ENCODE results near the gene PDE4B.

PDE4B gene

GRCh38 chr1:65983500-65983899 is 190.8 kb downstream of the PDE4B start:
- Histone ChIP-seq H3K9me3 (ENCODE audit: insufficient read depth, low read depth, low read length) (no peaks in the 10 kb centered on the region), H3K4me3 (ENCODE audit: low read length) (no peak overlapping the region), H3K27me3 (ENCODE audit: insufficient read depth, low read length) (no peaks in the 10 kb centered on the region), H3K9ac (ENCODE audit: low read depth, low read length) (no peak overlapping the region), H3K36me3 (ENCODE audit: insufficient read depth, low read depth, low read length) (no peaks in the 10 kb centered on the region), H3K27ac (ENCODE audit: low read length) (no peak overlapping the region), H3K4me1 (ENCODE audit: insufficient read depth, low read length) (no peaks in the 10 kb centered on the region)

DNA sequence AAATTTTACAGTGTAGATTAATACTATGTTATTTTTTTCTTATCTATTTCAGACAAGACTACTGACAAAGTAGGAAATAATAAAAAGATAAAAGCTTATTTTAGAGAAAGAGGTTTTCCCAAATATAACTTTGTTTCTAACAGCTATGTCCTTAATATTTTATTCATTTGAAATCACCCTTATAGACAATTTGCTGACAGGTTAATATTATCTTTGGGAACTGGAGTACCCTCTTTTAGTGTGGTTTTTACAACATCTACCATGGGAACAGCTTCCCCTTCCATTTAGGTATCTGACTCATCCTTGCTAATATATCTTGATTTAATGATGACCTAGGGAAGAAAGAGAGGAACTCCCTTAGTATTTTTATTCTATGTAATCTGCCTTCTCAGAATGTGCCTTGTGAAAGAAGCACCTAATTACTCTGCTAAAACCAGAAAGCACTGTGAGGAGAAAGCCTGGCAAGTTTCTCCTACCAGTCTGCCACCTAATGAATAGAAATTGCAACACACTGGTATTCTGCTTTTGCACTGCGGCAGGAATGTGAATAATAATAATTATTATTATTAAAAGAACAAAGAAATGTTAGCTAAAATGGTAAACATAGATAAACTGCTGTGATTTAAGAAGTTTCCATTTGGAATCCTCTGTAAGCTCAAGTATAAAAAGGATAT is 192.8 kb downstream of the PDE4B start:
- H3K27me3 ChIP-seq (ENCODE audit: insufficient read depth, low read length) = no peaks in the 10 kb centered on the region
- no peaks in the 10 kb centered on the region for H3K9me3 ChIP-seq (ENCODE audit: insufficient read depth, low read depth, low read length)
- no peak overlapping the region for H3K27ac ChIP-seq (ENCODE audit: low read length)
- no peak overlapping the region for H3K9ac ChIP-seq (ENCODE audit: low read depth, low read length)
- no peak overlapping the region for H3K4me3 ChIP-seq (ENCODE audit: low read length)
- H3K36me3 ChIP-seq (ENCODE audit: insufficient read depth, low read depth, low read length) = no peaks in the 10 kb centered on the region
- H3K4me1 ChIP-seq (ENCODE audit: insufficient read depth, low read length) = no peaks in the 10 kb centered on the region

- H3K27me3 ChIP-seq (ENCODE audit: insufficient read depth, low read length) = no peaks in the 10 kb centered on the region
- H3K27ac ChIP-seq (ENCODE audit: low read length) = no peak overlapping the region
Measured at GRCh38 chr1:65986146-65986545, 193.5 kb downstream of the PDE4B start.

DNA sequence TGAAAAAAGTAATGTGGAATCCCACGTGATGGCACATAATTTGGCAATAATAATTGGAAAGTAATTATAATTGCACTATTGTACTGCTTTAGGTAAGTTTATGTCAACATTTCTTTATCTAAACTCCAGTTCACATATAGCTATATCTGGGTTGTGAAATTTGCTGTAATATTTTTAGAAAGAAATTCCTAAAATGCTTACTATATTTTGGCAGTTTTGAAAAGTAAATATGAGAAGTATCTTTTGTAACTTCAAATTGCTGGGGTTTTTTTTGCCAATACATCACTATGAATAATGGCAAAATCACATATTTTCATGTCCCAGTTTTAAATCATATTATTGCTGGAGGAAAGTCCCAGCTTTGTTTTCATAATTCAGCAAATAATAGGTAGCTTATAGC is 197.5 kb downstream of the PDE4B start:
- no peaks in the 10 kb centered on the region for H3K9me3 ChIP-seq (ENCODE audit: insufficient read depth, low read depth, low read length)

More at GRCh38 chr1:65986146-65986545, 193.5 kb downstream of the PDE4B start:
- Histone ChIP-seq H3K9ac (ENCODE audit: low read depth, low read length) (no peak overlapping the region), H3K4me3 (ENCODE audit: low read length) (no peak overlapping the region), H3K9me3 (ENCODE audit: insufficient read depth, low read depth, low read length) (no peaks in the 10 kb centered on the region), H3K4me1 (ENCODE audit: insufficient read depth, low read length) (no peaks in the 10 kb centered on the region), H3K36me3 (ENCODE audit: insufficient read depth, low read depth, low read length) (no peaks in the 10 kb centered on the region)

DNA sequence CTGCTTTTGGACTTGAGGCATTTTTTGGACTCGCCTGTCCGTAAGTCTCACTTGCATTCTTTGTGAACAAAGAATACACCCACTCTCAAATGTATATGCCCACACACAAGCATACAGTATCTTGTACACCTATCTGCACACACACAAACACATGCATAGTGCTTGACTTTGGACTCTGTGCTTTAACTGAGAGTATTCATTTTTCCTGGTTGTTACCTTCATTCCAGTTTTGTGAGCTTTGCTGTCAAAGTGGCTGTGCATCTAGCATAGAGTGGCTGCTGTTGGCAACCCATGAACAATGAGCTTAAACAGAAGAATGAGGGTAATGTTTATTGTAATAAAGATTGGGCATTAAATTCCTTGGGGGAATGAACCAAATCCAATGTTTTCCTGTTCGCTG is 199.0 kb downstream of the PDE4B start:
- Histone ChIP-seq H3K4me3 (ENCODE audit: low read length) (no peak overlapping the region), H3K27ac (ENCODE audit: low read length) (no peak overlapping the region), H3K9ac (ENCODE audit: low read depth, low read length) (no peak overlapping the region), H3K4me1 (ENCODE audit: insufficient read depth, low read length) (no peaks in the 10 kb centered on the region), H3K27me3 (ENCODE audit: insufficient read depth, low read length) (no peaks in the 10 kb centered on the region), H3K9me3 (ENCODE audit: insufficient read depth, low read depth, low read length) (no peaks in the 10 kb centered on the region), H3K36me3 (ENCODE audit: insufficient read depth, low read depth, low read length) (no peaks in the 10 kb centered on the region)

More for the DNA sequence above, 197.5 kb downstream of the PDE4B start:
- H3K4me1 ChIP-seq (ENCODE audit: insufficient read depth, low read length) = no peaks in the 10 kb centered on the region
- no peak overlapping the region for H3K4me3 ChIP-seq (ENCODE audit: low read length)
- H3K36me3 ChIP-seq (ENCODE audit: insufficient read depth, low read depth, low read length) = no peaks in the 10 kb centered on the region
- H3K9ac ChIP-seq (ENCODE audit: low read depth, low read length) = no peak overlapping the region
- no peak overlapping the region for H3K27ac ChIP-seq (ENCODE audit: low read length)
- H3K27me3 ChIP-seq (ENCODE audit: insufficient read depth, low read length) = no peaks in the 10 kb centered on the region

DNA sequence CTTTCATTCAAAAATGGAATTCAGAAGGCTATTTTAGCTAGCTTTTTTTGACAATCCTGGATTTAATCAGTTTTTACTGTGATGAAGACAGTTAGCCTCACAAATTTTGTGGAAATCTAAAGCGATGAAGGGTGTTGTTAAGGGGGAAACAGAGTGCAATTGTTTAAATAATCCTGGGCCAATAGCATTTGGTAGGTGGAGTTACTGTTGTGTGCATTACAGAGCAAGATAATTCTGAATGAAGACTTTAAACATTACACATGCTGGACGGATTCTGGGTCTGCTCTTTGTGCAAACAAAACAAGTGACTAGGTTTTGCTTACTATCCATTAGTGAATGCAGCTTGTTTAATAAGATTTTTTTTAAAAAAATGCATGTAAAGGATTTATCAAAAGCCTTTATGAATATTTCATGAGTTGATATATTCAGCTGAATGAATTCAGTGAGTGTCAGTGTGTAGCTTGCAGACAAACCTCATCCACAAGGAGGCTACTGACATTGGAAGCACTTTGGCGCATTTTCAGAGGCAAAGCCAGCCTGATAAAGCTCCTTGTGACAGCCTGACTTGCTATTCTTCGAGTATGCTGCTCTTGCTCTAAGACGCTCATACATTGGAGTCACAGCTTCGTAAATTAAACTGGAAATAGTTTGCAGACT is 199.6 kb downstream of the PDE4B start:
- H3K9ac ChIP-seq (ENCODE audit: low read depth, low read length) = no peak overlapping the region
- H3K4me3 ChIP-seq (ENCODE audit: low read length) = no peak overlapping the region
- H3K27me3 ChIP-seq (ENCODE audit: insufficient read depth, low read length) = no peaks in the 10 kb centered on the region
- no peaks in the 10 kb centered on the region for H3K9me3 ChIP-seq (ENCODE audit: insufficient read depth, low read depth, low read length)
- H3K36me3 ChIP-seq (ENCODE audit: insufficient read depth, low read depth, low read length) = no peaks in the 10 kb centered on the region
- H3K4me1 ChIP-seq (ENCODE audit: insufficient read depth, low read length) = no peaks in the 10 kb centered on the region
- no peak overlapping the region for H3K27ac ChIP-seq (ENCODE audit: low read length)

DNA sequence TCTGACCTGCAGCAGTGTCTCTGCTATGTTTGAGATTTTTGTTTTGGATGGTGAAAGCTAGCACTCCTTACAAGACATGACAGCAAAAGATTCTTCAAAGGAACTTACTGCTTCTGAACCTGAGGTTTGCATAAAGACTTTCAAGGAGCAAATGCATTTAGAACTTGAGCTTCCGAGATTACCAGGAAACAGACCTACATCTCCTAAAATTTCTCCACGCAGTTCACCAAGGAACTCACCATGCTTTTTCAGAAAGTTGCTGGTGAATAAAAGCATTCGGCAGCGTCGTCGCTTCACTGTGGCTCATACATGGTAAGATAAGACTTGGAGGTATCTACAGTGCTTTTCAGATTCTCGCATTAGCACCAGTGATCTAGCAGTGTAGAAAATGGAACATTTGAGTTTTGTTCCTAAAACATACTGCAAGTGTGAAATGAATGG is 200.2 kb downstream of the PDE4B start:
- Histone ChIP-seq H3K27ac (ENCODE audit: low read length) (no peak overlapping the region), H3K36me3 (ENCODE audit: insufficient read depth, low read depth, low read length) (no peaks in the 10 kb centered on the region)

GRCh38 chr1:65994223-65994622 is 201.5 kb downstream of the PDE4B start:
- Histone ChIP-seq H3K27me3 (ENCODE audit: insufficient read depth, low read length) (peaks cover 5% of the 10 kb centered on the region; the same call in 1 of the 2 replicates), H3K4me3 (ENCODE audit: low read length) (no peak overlapping the region), H3K4me1 (ENCODE audit: insufficient read depth, low read length) (no peaks in the 10 kb centered on the region), H3K9ac (ENCODE audit: low read depth, low read length) (no peak overlapping the region), H3K36me3 (ENCODE audit: insufficient read depth, low read depth, low read length) (no peaks in the 10 kb centered on the region), H3K27ac (ENCODE audit: low read length) (no peak overlapping the region), H3K9me3 (ENCODE audit: insufficient read depth, low read depth, low read length) (no peaks in the 10 kb centered on the region)

More for the DNA sequence above, 200.2 kb downstream of the PDE4B start:
- no peaks in the 10 kb centered on the region for H3K4me1 ChIP-seq (ENCODE audit: insufficient read depth, low read length)
- H3K27me3 ChIP-seq (ENCODE audit: insufficient read depth, low read length) = no peaks in the 10 kb centered on the region
- no peaks in the 10 kb centered on the region for H3K9me3 ChIP-seq (ENCODE audit: insufficient read depth, low read depth, low read length)
- H3K4me3 ChIP-seq (ENCODE audit: low read length) = no peak overlapping the region
- H3K9ac ChIP-seq (ENCODE audit: low read depth, low read length) = no peak overlapping the region

GRCh38 chr1:65995336-65995735 is 202.6 kb downstream of the PDE4B start:
- no peak overlapping the region for H3K4me3 ChIP-seq (ENCODE audit: low read length)
- H3K4me1 ChIP-seq (ENCODE audit: insufficient read depth, low read length) = no peaks in the 10 kb centered on the region
- H3K9me3 ChIP-seq (ENCODE audit: insufficient read depth, low read depth, low read length) = no peaks in the 10 kb centered on the region
- H3K27ac ChIP-seq (ENCODE audit: low read length) = no peak overlapping the region
- H3K36me3 ChIP-seq (ENCODE audit: insufficient read depth, low read depth, low read length) = no peaks in the 10 kb centered on the region
- peaks cover 16% of the 10 kb centered on the region; the same call in 1 of the 2 replicates for H3K27me3 ChIP-seq (ENCODE audit: insufficient read depth, low read length)
- H3K9ac ChIP-seq (ENCODE audit: low read depth, low read length) = no peak overlapping the region

DNA sequence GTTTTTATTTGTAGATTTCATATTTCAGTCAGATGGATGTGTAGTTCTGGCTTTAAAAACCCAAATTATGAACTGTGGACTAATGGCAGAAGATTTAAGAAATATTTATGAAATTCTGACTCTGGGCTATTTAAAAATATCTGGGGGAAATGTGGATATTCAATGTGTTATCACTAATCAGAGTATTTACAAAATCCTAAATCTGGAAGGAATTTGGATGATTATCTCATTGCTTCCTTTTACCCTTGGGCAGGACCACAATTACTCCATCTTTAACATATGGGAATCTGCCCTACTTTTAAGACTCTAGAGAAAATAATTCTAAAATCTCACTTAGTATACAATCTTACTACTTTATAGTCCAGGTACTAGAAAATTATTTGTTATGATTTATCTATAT is 203.2 kb downstream of the PDE4B start:
- no peaks in the 10 kb centered on the region for H3K4me1 ChIP-seq (ENCODE audit: insufficient read depth, low read length)
- no peaks in the 10 kb centered on the region for H3K36me3 ChIP-seq (ENCODE audit: insufficient read depth, low read depth, low read length)
- no peaks in the 10 kb centered on the region for H3K9me3 ChIP-seq (ENCODE audit: insufficient read depth, low read depth, low read length)
- no peak overlapping the region for H3K4me3 ChIP-seq (ENCODE audit: low read length)
- no peak overlapping the region for H3K9ac ChIP-seq (ENCODE audit: low read depth, low read length)
- peaks cover 22% of the 10 kb centered on the region for H3K27me3 ChIP-seq (ENCODE audit: insufficient read depth, low read length)
- no peak overlapping the region for H3K27ac ChIP-seq (ENCODE audit: low read length)

DNA sequence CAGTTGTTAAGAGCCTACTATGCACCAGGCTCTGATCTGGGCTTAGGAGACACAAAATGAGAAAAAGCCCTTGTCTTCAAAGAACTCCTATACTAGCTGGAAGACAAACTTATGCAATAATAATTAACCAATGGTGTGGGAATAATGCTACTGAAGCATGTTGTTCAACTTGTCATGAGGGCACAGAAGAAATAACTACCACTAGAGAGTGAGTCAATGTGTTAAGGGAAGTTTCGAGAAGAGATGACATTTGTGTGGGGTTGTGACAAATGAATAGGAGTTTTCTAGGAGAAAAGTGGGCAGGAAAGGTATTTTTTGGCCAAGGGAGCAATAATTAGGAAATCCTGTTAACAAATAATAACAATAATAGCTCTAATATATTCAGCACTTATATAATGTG is 205.0 kb downstream of the PDE4B start:
- Histone ChIP-seq H3K4me1 (ENCODE audit: insufficient read depth, low read length) (no peaks in the 10 kb centered on the region), H3K27me3 (ENCODE audit: insufficient read depth, low read length) (peaks cover 40% of the 10 kb centered on the region), H3K9ac (ENCODE audit: low read depth, low read length) (no peak overlapping the region), H3K9me3 (ENCODE audit: insufficient read depth, low read depth, low read length) (no peaks in the 10 kb centered on the region), H3K27ac (ENCODE audit: low read length) (no peak overlapping the region), H3K4me3 (ENCODE audit: low read length) (no peak overlapping the region), H3K36me3 (ENCODE audit: insufficient read depth, low read depth, low read length) (no peaks in the 10 kb centered on the region)
